MM.1S (cell line): ENCODE data around the gene TBC1D16.

Source experiments
- DNase-seq: peaks from one replicate; pipeline ENCODE4 v3.0.0-alpha.2; 2015
- H2AFZ ChIP-seq: fragments of 300-600 bp; sonication (generic); 2 replicates; pipeline ENCODE4 v1.6.0; 2016; ENCODE audit warnings: antibody characterized with exemption, low read length
- H3F3A ChIP-seq: fragments of 300-600 bp; sonication (generic); 2 replicates; pipeline ENCODE4 v1.6.1; 2016; ENCODE audit warnings: mild to moderate bottlenecking, antibody characterized with exemption, low read length, moderate library complexity, mixed read lengths; ENCODE audit not compliant: insufficient read depth
- H3K27ac ChIP-seq: fragments of 300-600 bp; sonication (generic); 2 replicates; pipeline ENCODE4 v1.5.1; 2016; ENCODE audit warnings: mild to moderate bottlenecking, low read length
- H3K27me3 ChIP-seq: fragments of 300-600 bp; sonication (generic); replicated peaks from 2 replicates; pipeline ENCODE4 v1.6.0; 2016; ENCODE audit warnings: low read length; ENCODE audit not compliant: insufficient read depth
- H3K36me3 ChIP-seq: fragments of 300-600 bp; sonication (generic); replicated peaks from 2 replicates; pipeline ENCODE4 v1.6.1; 2016; ENCODE audit warnings: mild to moderate bottlenecking, low read length, mixed read lengths; ENCODE audit not compliant: insufficient read depth
- H3K4me1 ChIP-seq: fragments of 300-600 bp; sonication (generic); 2 replicates; pipeline ENCODE4 v1.6.1; 2016; ENCODE audit warnings: low read length, mixed read lengths
- H3K4me2 ChIP-seq: fragments of 300-600 bp; sonication (generic); 2 replicates; pipeline ENCODE4 v1.6.0; 2016; ENCODE audit warnings: low read depth, low read length
- H3K4me3 ChIP-seq: fragments of 300-600 bp; sonication (generic); 2 replicates; pipeline ENCODE4 v1.5.1; 2016; ENCODE audit warnings: low read length, mixed read lengths
- H3K79me2 ChIP-seq: fragments of 300-600 bp; sonication (generic); 2 replicates; pipeline ENCODE4 v1.6.1; 2016; ENCODE audit warnings: mixed run types, low read length, mixed read lengths
- H3K9ac ChIP-seq: fragments of 300-600 bp; sonication (generic); 2 replicates; pipeline ENCODE4 v1.6.1; 2016; ENCODE audit warnings: low read length, mixed read lengths
- H3K9me2 ChIP-seq: fragments of 300-600 bp; sonication (generic); replicated peaks from 2 replicates; pipeline ENCODE4 v1.6.1; 2016; ENCODE audit warnings: mild to moderate bottlenecking, low read length, mixed read lengths; ENCODE audit not compliant: insufficient read depth
- H3K9me3 ChIP-seq: fragments of 300-600 bp; sonication (generic); replicated peaks from 2 replicates; pipeline ENCODE4 v1.6.1; 2016; ENCODE audit warnings: mild to moderate bottlenecking, low read length, mixed read lengths; ENCODE audit not compliant: insufficient read depth
- H4K20me1 ChIP-seq: fragments of 300-600 bp; sonication (generic); 2 replicates; pipeline ENCODE4 v1.6.1; 2016; ENCODE audit warnings: mild to moderate bottlenecking, low read length, moderate library complexity, mixed read lengths; ENCODE audit not compliant: insufficient read depth
- EZH2 ChIP-seq: fragments of 300-600 bp; sonication (generic); optimal IDR thresholded peaks from 2 replicates; pipeline ENCODE3; 2017; ENCODE audit warnings: low read depth, mild to moderate bottlenecking, antibody characterized with exemption, low read length, mixed read lengths
- EZH2phosphoT487 ChIP-seq: fragments of 300-600 bp; sonication (generic); IDR thresholded peaks from 2 replicates; pipeline ENCODE4 v1.6.1; 2018; ENCODE audit warnings: antibody characterized with exemption, low read length
- TF ChIP-seq, protein P1 (sequence below): fragments of 300-600 bp; sonication (generic); IDR thresholded peaks from 2 replicates; pipeline ENCODE4 v1.5.1; 2016; ENCODE audit warnings: antibody characterized with exemption, low read length, mixed read lengths

Gene TBC1D16

DNA sequence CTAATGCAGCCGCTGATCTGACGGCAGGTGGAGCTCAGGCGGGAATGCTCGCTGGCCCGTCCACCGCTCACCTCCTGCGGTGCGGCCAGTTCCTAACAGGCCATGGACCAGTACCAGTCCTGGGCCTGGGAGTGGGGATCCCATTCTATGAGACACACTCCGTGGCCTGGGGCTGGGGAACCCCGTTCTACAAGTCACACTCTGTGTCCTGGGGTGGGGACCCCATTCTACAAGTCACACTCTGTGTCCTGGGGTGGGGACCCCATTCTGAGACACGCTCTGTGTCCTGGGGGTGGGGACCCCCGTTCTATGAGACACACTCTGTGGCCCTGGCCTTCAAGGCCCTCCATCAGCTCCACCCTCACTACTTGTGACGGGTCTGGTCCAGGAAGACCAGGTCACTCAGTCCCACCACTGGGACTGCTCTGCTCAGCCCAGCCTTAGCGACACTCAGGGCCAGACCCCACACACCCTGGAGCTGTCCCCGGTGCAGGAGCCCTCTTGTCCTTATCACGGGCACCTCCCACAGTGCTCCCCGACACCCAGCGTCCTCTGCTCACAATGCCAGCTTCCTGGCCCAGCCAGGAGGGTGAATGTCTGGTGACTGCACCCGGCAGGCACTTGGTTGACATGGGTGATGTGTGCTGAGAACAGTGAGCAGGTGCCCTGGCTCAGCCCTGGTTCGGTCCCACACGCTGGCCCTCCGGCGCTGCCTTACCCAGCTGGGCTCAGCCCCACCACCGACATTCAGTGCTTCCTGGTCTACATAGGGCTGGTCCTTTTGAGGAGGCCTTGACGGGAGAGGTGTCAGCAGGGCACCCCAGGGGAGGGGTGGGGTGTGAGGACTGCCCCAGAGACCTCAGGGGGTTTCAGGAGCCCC, 89.1 kb downstream of the TBC1D16 start:
- peaks cover 96% of the 10 kb centered on the region for H3K27me3 ChIP-seq
- H3K4me1 ChIP-seq, result no peaks in the 10 kb centered on the region
- TF ChIP-seq EZH2phosphoT487 (no peak), EZH2 (no peak)
- TF ChIP-seq, protein P1, sequence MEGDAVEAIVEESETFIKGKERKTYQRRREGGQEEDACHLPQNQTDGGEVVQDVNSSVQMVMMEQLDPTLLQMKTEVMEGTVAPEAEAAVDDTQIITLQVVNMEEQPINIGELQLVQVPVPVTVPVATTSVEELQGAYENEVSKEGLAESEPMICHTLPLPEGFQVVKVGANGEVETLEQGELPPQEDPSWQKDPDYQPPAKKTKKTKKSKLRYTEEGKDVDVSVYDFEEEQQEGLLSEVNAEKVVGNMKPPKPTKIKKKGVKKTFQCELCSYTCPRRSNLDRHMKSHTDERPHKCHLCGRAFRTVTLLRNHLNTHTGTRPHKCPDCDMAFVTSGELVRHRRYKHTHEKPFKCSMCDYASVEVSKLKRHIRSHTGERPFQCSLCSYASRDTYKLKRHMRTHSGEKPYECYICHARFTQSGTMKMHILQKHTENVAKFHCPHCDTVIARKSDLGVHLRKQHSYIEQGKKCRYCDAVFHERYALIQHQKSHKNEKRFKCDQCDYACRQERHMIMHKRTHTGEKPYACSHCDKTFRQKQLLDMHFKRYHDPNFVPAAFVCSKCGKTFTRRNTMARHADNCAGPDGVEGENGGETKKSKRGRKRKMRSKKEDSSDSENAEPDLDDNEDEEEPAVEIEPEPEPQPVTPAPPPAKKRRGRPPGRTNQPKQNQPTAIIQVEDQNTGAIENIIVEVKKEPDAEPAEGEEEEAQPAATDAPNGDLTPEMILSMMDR, result no peak
- no peaks in the 10 kb centered on the region for H3F3A ChIP-seq
- no peak overlapping the region for H3K27ac ChIP-seq
- DNase-seq, result no peak
- H2AFZ ChIP-seq, result no peak overlapping the region
- no peaks in the 10 kb centered on the region for H3K79me2 ChIP-seq
- H3K4me2 ChIP-seq, result no peak overlapping the region
- no peak overlapping the region for H3K4me3 ChIP-seq
- no peaks in the 10 kb centered on the region for H3K36me3 ChIP-seq
- no peaks in the 10 kb centered on the region for H3K9me2 ChIP-seq
- H3K9ac ChIP-seq, result no peak overlapping the region
- no peaks in the 10 kb centered on the region for H4K20me1 ChIP-seq
- H3K9me3 ChIP-seq, result no peaks in the 10 kb centered on the region

- H3F3A ChIP-seq, result no peaks in the 10 kb centered on the region
Observed at GRCh38 chr17:79945591-79946255, 89.9 kb downstream of the TBC1D16 start.

DNA sequence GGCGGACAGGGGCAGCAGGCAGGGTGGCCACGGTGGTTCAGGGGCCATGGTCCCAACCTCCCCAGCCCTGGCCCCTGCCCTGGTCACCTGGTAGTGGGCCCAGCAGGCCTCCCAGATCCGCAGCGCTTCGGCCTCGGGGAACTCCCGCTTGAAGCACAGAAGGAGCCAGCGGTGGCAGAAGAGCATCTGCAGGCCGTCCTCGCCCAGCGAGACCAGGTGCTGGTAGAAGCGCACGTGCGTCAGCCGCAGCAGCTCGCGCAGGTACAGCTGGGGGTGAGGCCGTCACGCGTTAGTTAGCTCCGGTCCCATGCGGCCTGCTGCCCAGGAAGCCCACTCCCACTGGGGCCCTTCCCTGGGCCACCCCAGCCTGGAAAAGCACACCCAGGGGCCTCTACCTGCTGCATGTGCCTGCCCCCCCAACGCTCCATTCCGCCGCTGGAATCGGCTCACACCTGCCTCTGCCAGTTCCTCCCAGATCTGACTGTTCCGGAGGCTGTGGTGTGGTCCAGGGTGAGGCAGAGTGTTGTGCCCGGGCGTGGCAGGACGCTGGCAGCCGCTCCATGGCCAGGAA, 90.8 kb downstream of the TBC1D16 start:
- H3K4me2 ChIP-seq, result no peak overlapping the region
- TF ChIP-seq EZH2phosphoT487, result no peak
- TF ChIP-seq, protein P1, result no peak
- TF ChIP-seq EZH2, result no peak
- H3K27ac ChIP-seq, result no peak overlapping the region
- no peaks in the 10 kb centered on the region for H3K9me2 ChIP-seq
- H3F3A ChIP-seq, result no peaks in the 10 kb centered on the region
- no peaks in the 10 kb centered on the region for H3K4me1 ChIP-seq
- no peaks in the 10 kb centered on the region for H3K36me3 ChIP-seq
- no peaks in the 10 kb centered on the region for H4K20me1 ChIP-seq
- no peak for DNase-seq
- H3K4me3 ChIP-seq, result no peak overlapping the region
- no peaks in the 10 kb centered on the region for H3K9me3 ChIP-seq
- H3K9ac ChIP-seq, result no peak overlapping the region
- H3K79me2 ChIP-seq, result no peaks in the 10 kb centered on the region
- H3K27me3 ChIP-seq, result peaks cover 96% of the 10 kb centered on the region
- H2AFZ ChIP-seq, result no peak overlapping the region

More at GRCh38 chr17:79945591-79946255, 89.9 kb downstream of the TBC1D16 start:
- Histone ChIP-seq H3K27me3 (peaks cover 96% of the 10 kb centered on the region), H2AFZ (no peak overlapping the region), H3K4me3 (no peak overlapping the region), H4K20me1 (no peaks in the 10 kb centered on the region), H3K9ac (no peak overlapping the region), H3K27ac (no peak overlapping the region), H3K36me3 (no peaks in the 10 kb centered on the region), H3K9me3 (no peaks in the 10 kb centered on the region), H3K4me2 (no peak overlapping the region), H3K9me2 (no peaks in the 10 kb centered on the region), H3K4me1 (no peaks in the 10 kb centered on the region), H3K79me2 (no peaks in the 10 kb centered on the region)
- DNase-seq, result no peak
- TF ChIP-seq EZH2phosphoT487, result no peak
- TF ChIP-seq, protein P1, result no peak
- TF ChIP-seq EZH2, result no peak
